HepG2 (cell line): ENCODE measurements around the gene TJP2. TPM values are rescaled to one million over a fixed set of nuclear protein-coding genes. Genes with fewer than 3 reads are reported as not detected.

Experiments used
- HMGA1 ChIP-seq: sonication (generic); formaldehyde crosslinking; conservative IDR thresholded peaks from 2 replicates; pipeline ENCODE4 v1.4.0; 2020; ENCODE audit warnings: missing genetic modification reagents
- KLF9 ChIP-seq: IDR thresholded peaks from 2 replicates; pipeline ENCODE4 v1.6.1; 2016; ENCODE audit warnings: low read depth
- LCORL ChIP-seq, 2 experiments: fragments of 450-650 bp in 1 of 2; sonication (generic) in 1 of 2; formaldehyde crosslinking in 1 of 2; IDR thresholded peaks; 2 replicates each; pipeline versions ENCODE4 v1.5.0 to v1.6.1; 2017 to 2020; ENCODE audit warnings: antibody characterized with exemption in 1 of 2, missing genetic modification reagents in 1 of 2
- NRL ChIP-seq: sonication (generic); formaldehyde crosslinking; IDR thresholded peaks from 2 replicates; pipeline ENCODE4 v1.5.0; 2020; ENCODE audit warnings: missing genetic modification reagents, mild to moderate bottlenecking, moderate library complexity, borderline replicate concordance
- PHB2 ChIP-seq: fragments of 450-650 bp; IDR thresholded peaks from 2 replicates; pipeline ENCODE4 v1.6.1; 2018; ENCODE audit not compliant: partially characterized antibody
- RCOR2 ChIP-seq: IDR thresholded peaks from 2 replicates; pipeline ENCODE4 v1.6.1; 2016; ENCODE audit warnings: missing biosample characterization, missing genetic modification reagents
- SNRNP70 ChIP-seq: fragments of 200-400 bp; formaldehyde crosslinking; IDR thresholded peaks from 2 replicates; pipeline ENCODE4 v1.6.1; 2017; ENCODE audit warnings: mild to moderate bottlenecking, low read depth, low read length, moderate library complexity
- ZMYM4 ChIP-seq: sonication (generic); formaldehyde crosslinking; IDR thresholded peaks from 2 replicates; pipeline ENCODE4 v1.8.1; 2023; ENCODE audit warnings: mild to moderate bottlenecking, missing genetic modification reagents
- ZNF124 ChIP-seq: sonication (generic); formaldehyde crosslinking; IDR thresholded peaks from 2 replicates; pipeline ENCODE4 v1.4.0; 2020; ENCODE audit warnings: missing genetic modification reagents
- ZNF253 ChIP-seq: sonication (generic); formaldehyde crosslinking; IDR thresholded peaks from 2 replicates; pipeline ENCODE4 v1.8.0; 2022; ENCODE audit warnings: mild to moderate bottlenecking, missing genetic modification reagents, borderline replicate concordance
- ZNF33B ChIP-seq: sonication (generic); formaldehyde crosslinking; IDR thresholded peaks from 2 replicates; pipeline ENCODE4 v1.5.1; 2020; ENCODE audit warnings: mild to moderate bottlenecking, missing genetic modification reagents
- ZNF468 ChIP-seq: sonication (generic); formaldehyde crosslinking; IDR thresholded peaks from 2 replicates; pipeline ENCODE4 v1.8.0; 2022; ENCODE audit warnings: mild to moderate bottlenecking, moderate library complexity, missing genetic modification reagents
- ZNF674 ChIP-seq: sonication (generic); formaldehyde crosslinking; IDR thresholded peaks from 2 replicates; pipeline ENCODE4 v1.5.0; 2020; ENCODE audit warnings: low read depth, mild to moderate bottlenecking, missing genetic modification reagents
- ZNF7 ChIP-seq: IDR thresholded peaks from 2 replicates; pipeline ENCODE4 v1.6.1; 2016; ENCODE audit warnings: missing biosample characterization, missing genetic modification reagents
- ZNF720 ChIP-seq: sonication (generic); formaldehyde crosslinking; IDR thresholded peaks from 2 replicates; pipeline ENCODE4 v1.4.0; 2020; ENCODE audit warnings: missing genetic modification reagents
- ZNF781 ChIP-seq: sonication (generic); formaldehyde crosslinking; IDR thresholded peaks from 2 replicates; pipeline ENCODE4 v1.5.1; 2020; ENCODE audit warnings: borderline replicate concordance, mild to moderate bottlenecking, missing genetic modification reagents; ENCODE audit errors: not compliant biosample characterization
- polyA plus RNA-seq, 8 experiments: library from polyadenylated mRNA; depleted of rRNA in 3 of 8; stranded (reverse) in 7 of 8; unstranded in 1 of 8; fragments of >200 nt; fragmentation: Illumina TruSeq in 4 of 8; extraction: Trizol in 4 of 8; gene quantifications; 2 replicates each; pipeline versions ENCODE4 v1.2.1 to v1.2.3, GENCODE V29; 2011 to 2016; ENCODE audit warnings: low read depth in 4 of 8, missing spikeins in 1 of 8, mixed read lengths in 1 of 8; ENCODE audit not compliant: insufficient read depth in 1 of 8
- total RNA-seq, 5 experiments: library from RNA; depleted of rRNA; stranded (reverse); fragments of >200 nt; fragmentation: Illumina TruSeq; extraction: Trizol; gene quantifications; 2 replicates each; pipeline ENCODE4 v1.2.3, GENCODE V29; 2016; ENCODE audit warnings: low read depth in 1 of 5
- TF ChIP-seq, protein P1 (sequence below): sonication (generic); formaldehyde crosslinking; IDR thresholded peaks from 2 replicates; pipeline ENCODE4 v1.8.0; 2022; ENCODE audit warnings: low read depth, missing genetic modification reagents
- TF ChIP-seq, protein P2 (sequence below): fragments of 450-650 bp; IDR thresholded peaks from 2 replicates; pipeline ENCODE4 v1.6.1; 2017
- TF ChIP-seq, protein P3 (sequence below): sonication (generic); formaldehyde crosslinking; IDR thresholded peaks from 2 replicates; pipeline ENCODE4 v1.9.0; 2021; ENCODE audit warnings: missing genetic modification reagents, borderline replicate concordance
- TF ChIP-seq, protein P4 (sequence below): sonication (generic); formaldehyde crosslinking; IDR thresholded peaks from 2 replicates; pipeline ENCODE4 v1.4.0; 2020; ENCODE audit warnings: mild to moderate bottlenecking, missing genetic modification reagents, borderline replicate concordance

TJP2 gene
- total and polyA plus RNA-seq, 2 of the 13 experiments (the other 11 are each of a cell fraction or from before 2014, with no cell fraction given) = 109 to 110 TPM

DNA sequence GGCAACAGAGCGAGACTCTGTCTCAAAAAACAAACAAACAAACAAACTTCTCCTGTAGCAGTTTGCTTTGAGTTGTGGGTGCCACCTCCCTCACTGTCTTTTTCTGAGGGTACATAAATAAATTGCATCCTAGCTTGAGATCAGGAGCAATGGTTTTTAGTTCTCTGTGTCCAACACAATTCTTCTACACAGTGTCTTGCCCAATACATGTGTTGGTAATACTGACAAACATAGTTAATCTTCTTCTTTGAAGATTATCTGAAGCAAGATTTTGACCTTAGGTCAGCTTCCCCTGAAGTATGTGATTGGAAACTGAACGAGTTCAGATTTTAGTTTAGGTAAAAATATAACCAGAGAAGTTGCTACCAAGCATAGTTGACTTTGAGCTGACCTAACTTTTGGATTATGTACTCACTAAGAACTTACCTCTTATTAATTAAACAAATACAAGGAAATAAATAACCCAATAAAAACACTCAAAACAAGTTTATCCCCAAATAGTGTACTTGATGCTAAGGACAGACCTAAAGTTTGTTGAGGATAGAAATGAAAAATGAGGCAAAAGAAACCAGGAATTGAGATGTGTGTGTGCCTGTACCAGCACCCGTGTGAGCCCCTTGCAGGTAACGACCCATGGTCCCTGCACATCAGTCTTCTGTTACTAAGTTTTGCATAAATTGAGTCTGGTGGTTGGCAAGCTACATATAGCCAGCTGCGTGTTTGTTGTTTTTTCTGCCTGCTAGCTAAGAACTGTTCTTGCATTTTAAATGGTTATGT lies 16.2 kb downstream of the TJP2 start (continued):
- TF ChIP-seq SNRNP70 (no peak), PHB2 (no peak), ZNF7 (CRISPR knock-in tag) (no peak), ZNF468 (CRISPR knock-in tag) (no peak), KLF9 (CRISPR knock-in tag) (no peak), ZNF124 (CRISPR knock-in tag) (no peak), ZMYM4 (CRISPR knock-in tag) (no peak; the same call in 1 of the 2 replicates), ZNF781 (no peak), ZNF253 (CRISPR knock-in tag) (no peak), NRL (CRISPR knock-in tag) (no peak), RCOR2 (CRISPR knock-in tag) (peak; percentile 93), ZNF720 (no peak), ZNF33B (CRISPR knock-in tag) (no peak), ZNF674 (no peak), LCORL (IDR thresholded peaks at IDR 0.05) (no peak), LCORL (CRISPR knock-in tag; IDR thresholded peaks at IDR 0.05) (peak; percentile 45; the same call in 1 of the 2 replicates), HMGA1 (no peak)
- TF ChIP-seq, protein P1, sequence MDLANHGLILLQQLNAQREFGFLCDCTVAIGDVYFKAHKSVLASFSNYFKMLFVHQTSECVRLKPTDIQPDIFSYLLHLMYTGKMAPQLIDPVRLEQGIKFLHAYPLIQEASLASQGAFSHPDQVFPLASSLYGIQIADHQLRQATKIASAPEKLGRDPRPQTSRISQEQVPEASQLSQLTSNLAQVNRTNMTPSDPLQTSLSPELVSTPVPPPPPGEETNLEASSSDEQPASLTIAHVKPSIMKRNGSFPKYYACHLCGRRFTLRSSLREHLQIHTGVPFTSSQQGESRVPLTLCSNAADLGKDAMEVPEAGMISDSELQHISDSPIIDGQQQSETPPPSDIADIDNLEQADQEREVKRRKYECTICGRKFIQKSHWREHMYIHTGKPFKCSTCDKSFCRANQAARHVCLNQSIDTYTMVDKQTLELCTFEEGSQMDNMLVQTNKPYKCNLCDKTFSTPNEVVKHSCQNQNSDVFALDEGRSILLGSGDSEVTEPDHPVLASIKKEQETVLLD (CRISPR knock-in tag) = peak; percentile 36; the same call in 1 of the 2 replicates
- TF ChIP-seq, protein P2, sequence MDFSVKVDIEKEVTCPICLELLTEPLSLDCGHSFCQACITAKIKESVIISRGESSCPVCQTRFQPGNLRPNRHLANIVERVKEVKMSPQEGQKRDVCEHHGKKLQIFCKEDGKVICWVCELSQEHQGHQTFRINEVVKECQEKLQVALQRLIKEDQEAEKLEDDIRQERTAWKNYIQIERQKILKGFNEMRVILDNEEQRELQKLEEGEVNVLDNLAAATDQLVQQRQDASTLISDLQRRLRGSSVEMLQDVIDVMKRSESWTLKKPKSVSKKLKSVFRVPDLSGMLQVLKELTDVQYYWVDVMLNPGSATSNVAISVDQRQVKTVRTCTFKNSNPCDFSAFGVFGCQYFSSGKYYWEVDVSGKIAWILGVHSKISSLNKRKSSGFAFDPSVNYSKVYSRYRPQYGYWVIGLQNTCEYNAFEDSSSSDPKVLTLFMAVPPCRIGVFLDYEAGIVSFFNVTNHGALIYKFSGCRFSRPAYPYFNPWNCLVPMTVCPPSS = no peak
- TF ChIP-seq, protein P3, sequence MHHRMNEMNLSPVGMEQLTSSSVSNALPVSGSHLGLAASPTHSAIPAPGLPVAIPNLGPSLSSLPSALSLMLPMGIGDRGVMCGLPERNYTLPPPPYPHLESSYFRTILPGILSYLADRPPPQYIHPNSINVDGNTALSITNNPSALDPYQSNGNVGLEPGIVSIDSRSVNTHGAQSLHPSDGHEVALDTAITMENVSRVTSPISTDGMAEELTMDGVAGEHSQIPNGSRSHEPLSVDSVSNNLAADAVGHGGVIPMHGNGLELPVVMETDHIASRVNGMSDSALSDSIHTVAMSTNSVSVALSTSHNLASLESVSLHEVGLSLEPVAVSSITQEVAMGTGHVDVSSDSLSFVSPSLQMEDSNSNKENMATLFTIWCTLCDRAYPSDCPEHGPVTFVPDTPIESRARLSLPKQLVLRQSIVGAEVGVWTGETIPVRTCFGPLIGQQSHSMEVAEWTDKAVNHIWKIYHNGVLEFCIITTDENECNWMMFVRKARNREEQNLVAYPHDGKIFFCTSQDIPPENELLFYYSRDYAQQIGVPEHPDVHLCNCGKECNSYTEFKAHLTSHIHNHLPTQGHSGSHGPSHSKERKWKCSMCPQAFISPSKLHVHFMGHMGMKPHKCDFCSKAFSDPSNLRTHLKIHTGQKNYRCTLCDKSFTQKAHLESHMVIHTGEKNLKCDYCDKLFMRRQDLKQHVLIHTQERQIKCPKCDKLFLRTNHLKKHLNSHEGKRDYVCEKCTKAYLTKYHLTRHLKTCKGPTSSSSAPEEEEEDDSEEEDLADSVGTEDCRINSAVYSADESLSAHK (CRISPR knock-in tag) = no peak
- TF ChIP-seq, protein P4, sequence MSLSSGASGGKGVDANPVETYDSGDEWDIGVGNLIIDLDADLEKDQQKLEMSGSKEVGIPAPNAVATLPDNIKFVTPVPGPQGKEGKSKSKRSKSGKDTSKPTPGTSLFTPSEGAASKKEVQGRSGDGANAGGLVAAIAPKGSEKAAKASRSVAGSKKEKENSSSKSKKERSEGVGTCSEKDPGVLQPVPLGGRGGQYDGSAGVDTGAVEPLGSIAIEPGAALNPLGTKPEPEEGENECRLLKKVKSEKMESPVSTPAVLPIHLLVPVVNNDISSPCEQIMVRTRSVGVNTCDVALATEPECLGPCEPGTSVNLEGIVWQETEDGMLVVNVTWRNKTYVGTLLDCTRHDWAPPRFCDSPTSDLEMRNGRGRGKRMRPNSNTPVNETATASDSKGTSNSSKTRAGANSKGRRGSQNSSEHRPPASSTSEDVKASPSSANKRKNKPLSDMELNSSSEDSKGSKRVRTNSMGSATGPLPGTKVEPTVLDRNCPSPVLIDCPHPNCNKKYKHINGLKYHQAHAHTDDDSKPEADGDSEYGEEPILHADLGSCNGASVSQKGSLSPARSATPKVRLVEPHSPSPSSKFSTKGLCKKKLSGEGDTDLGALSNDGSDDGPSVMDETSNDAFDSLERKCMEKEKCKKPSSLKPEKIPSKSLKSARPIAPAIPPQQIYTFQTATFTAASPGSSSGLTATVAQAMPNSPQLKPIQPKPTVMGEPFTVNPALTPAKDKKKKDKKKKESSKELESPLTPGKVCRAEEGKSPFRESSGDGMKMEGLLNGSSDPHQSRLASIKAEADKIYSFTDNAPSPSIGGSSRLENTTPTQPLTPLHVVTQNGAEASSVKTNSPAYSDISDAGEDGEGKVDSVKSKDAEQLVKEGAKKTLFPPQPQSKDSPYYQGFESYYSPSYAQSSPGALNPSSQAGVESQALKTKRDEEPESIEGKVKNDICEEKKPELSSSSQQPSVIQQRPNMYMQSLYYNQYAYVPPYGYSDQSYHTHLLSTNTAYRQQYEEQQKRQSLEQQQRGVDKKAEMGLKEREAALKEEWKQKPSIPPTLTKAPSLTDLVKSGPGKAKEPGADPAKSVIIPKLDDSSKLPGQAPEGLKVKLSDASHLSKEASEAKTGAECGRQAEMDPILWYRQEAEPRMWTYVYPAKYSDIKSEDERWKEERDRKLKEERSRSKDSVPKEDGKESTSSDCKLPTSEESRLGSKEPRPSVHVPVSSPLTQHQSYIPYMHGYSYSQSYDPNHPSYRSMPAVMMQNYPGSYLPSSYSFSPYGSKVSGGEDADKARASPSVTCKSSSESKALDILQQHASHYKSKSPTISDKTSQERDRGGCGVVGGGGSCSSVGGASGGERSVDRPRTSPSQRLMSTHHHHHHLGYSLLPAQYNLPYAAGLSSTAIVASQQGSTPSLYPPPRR (CRISPR knock-in tag) = peak; percentile 92
